Measurements from ENCODE around the gene IL12B.

- no peak for TF ChIP-seq MAZ (IDR thresholded peaks at IDR 0.05; ENCODE audit: borderline replicate concordance, low read depth, low read length)
- TF ChIP-seq POLR2A (IDR thresholded peaks at IDR 0.05; ENCODE audit: low read depth, low read length): no peak
- TF ChIP-seq, protein P1, sequence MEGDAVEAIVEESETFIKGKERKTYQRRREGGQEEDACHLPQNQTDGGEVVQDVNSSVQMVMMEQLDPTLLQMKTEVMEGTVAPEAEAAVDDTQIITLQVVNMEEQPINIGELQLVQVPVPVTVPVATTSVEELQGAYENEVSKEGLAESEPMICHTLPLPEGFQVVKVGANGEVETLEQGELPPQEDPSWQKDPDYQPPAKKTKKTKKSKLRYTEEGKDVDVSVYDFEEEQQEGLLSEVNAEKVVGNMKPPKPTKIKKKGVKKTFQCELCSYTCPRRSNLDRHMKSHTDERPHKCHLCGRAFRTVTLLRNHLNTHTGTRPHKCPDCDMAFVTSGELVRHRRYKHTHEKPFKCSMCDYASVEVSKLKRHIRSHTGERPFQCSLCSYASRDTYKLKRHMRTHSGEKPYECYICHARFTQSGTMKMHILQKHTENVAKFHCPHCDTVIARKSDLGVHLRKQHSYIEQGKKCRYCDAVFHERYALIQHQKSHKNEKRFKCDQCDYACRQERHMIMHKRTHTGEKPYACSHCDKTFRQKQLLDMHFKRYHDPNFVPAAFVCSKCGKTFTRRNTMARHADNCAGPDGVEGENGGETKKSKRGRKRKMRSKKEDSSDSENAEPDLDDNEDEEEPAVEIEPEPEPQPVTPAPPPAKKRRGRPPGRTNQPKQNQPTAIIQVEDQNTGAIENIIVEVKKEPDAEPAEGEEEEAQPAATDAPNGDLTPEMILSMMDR (conservative IDR thresholded peaks at IDR 0.05; ENCODE audit: low read depth, low read length): no peak
- TF ChIP-seq USF2 (IDR thresholded peaks at IDR 0.05; ENCODE audit: low read depth, low read length): no peak
- no peak for TF ChIP-seq MXI1 (IDR thresholded peaks at IDR 0.05; ENCODE audit: borderline replicate concordance, low read depth, low read length)
Measured at GRCh38 chr5:159313197-159313596, 17.1 kb downstream of the IL12B start.

All from IMR-90 (cell line).